22Rv1 (cell line): ENCODE results near the gene PPP3CA.

ENCODE experiments used
- CTCF ChIP-seq: fragments of 450-650 bp; IDR thresholded peaks from 2 replicates; pipeline ENCODE4 v1.5.1; 2017; ENCODE audit warnings: mild to moderate bottlenecking
- ZFX ChIP-seq: fragments of 450-650 bp; IDR thresholded peaks from 2 replicates; pipeline ENCODE4 v1.6.1; 2017; ENCODE audit warnings: antibody characterized with exemption, borderline replicate concordance

- no peak for TF ChIP-seq ZFX
- no peak for TF ChIP-seq CTCF
Measured at GRCh38 chr4:101191302-101192098, 155.8 kb downstream of the PPP3CA start.
